T-helper 1 cell (primary cell): ENCODE data around the gene ALOX12B.
A peak's percentile ranks its signal among the peaks of the same experiment; 100 is the strongest.

ENCODE experiments used
- DNase-seq, 5 donors: peaks; one replicate each; pipeline ENCODE4 v3.0.0-alpha.2; 2012 to 2020
- total RNA-seq, 4 donors: gene quantifications; one replicate each; lab custom pipeline; 2026; lab: John Stamatoyannopoulos, UW

ALOX12B gene
- total RNA-seq, result 0.23 to 0.76 (median 0.25) reads per million in 4 donors

DNA sequence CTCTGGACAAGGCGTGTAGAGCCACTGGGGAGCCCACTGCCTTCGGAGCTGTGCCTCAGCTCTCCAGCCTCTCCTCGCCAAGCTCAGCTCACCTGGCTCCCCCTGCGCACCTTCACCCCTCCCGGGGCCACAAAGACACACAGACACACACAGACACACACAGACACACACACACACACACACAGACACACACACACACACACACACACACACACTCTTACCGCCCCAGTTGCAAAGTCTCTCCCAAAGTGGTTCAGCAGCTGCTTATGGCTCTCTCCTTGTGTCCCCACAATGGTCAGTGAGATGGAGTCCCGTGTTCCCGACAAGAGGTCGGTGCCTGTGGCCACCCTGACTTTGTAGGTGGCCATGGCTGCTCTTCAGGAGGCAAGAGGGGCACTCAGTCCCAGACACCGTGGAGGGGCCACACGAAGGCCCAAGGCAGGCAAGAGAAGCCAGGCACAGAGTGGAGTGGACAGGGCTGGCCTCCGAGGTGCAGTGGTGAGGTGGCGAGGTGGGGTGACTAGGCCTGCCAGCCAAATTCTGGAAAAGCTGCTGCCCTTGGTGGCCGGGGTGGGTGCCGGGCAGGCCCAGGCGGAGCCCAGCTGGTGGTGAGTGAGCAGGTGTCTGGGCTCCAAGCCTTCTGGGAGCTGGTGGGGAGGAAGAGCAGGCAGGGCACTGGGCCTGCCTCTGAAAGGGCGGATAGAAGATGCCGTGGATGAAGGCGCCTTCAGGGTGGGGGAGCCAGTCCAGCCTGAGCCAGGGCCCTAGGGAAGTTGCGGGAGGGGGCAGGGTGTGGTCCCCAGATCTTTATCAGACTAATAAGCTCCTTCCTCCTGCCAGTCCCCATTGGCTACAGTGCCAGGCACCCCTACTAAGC lies at the start of gene ALOX12B:
Gene ALOX12B (minus strand): TSS at position 642 of the 877 bp plus-strand sequence. CDS start 274 bp downstream, at position 368.
- no peak for DNase-seq

DNA sequence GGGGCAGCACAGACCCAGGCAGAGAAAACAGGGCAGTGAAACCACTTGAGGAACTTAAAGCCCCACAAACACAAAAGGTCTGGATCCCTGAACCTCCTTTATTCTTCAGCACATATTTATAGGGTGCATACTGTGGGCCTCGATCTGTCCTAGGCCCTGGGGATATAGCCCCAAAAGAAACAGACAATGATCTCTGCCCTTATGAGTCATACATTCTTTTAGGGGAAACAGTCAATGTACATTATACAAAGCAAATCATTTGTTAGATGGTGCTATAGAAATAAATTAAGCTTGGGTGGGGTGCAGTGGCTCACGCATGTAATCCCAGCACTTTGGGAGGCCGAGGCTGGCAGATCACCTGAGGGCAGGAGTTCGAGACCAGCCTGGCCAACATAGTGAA lies 46.4 kb upstream of the ALOX12B start:
- no peak for DNase-seq

DNA sequence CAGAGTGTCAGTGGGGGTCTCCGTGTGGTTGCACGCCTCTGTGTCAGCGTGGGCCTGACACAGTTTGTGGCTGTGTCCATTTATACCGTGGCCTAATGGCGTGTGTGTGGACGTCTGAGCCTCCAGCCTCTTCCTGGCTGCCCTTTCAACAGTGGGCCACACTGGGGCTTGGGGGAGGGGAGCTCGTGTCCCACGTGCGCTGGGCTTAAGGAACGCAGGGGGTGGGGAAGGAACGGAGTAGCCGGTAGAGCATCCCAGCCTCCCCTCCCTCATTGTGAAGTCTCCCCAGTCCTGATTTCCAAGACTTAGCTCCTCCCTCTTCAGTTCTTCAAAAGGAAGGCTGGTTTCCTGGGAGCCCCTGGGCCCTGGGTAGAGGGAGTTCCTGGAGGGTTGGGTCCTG lies 45.9 kb upstream of the ALOX12B start:
- DNase-seq, result no peak

- no peak for DNase-seq
Measured at GRCh38 chr17:8131844-8132441, 44.4 kb upstream of the ALOX12B start.

DNA sequence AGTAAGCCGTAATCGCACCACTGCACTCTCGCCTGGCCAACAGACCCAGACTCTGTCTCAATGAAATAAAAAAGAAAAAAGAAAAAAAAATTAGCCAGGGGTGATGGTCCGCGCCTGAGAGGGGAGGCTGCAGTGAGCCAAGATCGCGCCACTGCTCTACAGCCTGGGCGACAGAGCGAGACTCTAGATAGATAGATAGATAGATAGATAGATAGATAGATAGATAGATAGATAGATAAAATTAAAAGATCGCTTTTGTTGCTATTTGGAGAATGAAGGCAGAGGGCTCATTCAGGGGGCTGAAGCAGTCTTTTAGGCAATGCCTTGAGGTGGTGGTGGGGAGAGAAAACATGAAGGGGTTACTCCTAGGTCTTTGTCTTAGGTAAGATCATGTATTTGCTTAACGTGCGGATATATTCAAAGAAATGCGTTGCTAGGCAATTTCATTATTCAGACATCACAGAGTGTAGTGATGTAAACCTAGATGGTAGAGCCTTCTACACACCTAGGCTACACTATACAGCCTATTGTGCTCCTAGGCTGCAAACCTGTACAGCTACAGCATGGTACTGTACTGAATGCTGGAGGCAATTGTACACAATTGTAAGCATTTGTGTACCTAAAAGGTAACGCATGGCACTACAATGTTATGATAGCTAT lies 40.7 kb upstream of the ALOX12B start:
- no peak for DNase-seq

DNA sequence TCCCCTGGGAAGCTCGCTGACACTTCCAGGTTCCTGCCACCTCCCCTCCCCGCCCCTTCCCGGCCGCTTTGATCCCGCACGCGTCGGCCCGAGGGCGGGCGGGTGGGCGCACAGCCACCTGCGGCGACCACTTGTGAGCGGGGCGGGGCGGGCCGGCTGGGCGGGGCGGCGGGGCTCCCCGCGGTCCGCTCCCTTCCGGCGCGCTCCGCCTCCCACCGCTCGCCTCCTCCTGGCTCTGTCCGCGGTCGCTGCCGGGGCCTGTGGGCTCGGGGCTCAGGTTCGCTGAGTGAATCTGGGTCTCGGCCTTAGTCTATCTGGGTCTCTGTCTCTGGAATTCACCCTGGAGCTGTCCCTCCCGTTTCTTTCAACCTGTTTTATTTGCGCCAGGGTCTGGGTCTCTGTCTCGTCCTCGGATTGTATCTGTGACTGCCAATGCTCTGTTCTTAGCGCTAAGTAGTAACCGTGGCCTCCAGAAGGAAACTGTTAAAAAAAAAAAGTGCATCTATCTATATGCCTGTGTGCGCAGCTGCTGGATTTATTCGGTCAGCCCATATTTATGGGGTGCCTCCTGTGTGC lies 39.1 kb upstream of the ALOX12B start:
- DNase-seq, result peak in 2 of 5 donors; percentile 47 to 55

- no peak for DNase-seq
Measured at GRCh38 chr17:8125947-8126490, 38.5 kb upstream of the ALOX12B start.

GRCh38 chr17:8125154-8125946 lies 37.8 kb upstream of the ALOX12B start:
- DNase-seq, result peak; percentile 51 to 87 (median 78)

- DNase-seq, result peak in 1 of 5 donors; percentile 24
Measured at GRCh38 chr17:8124350-8125153, 37.0 kb upstream of the ALOX12B start.

- DNase-seq, result no peak
Measured at GRCh38 chr17:8123695-8124349, 36.3 kb upstream of the ALOX12B start, which contains the start of gene HES7. HES7 (minus strand) TSS chr17:8124106; CDS start chr17:8124084, 22 bp downstream.

GRCh38 chr17:8122924-8123694 lies 35.6 kb upstream of the ALOX12B start:
- peak in 1 of 5 donors; percentile 59 for DNase-seq

- DNase-seq, result no peak
Measured at GRCh38 chr17:8122422-8122923, 35.0 kb upstream of the ALOX12B start.

DNA sequence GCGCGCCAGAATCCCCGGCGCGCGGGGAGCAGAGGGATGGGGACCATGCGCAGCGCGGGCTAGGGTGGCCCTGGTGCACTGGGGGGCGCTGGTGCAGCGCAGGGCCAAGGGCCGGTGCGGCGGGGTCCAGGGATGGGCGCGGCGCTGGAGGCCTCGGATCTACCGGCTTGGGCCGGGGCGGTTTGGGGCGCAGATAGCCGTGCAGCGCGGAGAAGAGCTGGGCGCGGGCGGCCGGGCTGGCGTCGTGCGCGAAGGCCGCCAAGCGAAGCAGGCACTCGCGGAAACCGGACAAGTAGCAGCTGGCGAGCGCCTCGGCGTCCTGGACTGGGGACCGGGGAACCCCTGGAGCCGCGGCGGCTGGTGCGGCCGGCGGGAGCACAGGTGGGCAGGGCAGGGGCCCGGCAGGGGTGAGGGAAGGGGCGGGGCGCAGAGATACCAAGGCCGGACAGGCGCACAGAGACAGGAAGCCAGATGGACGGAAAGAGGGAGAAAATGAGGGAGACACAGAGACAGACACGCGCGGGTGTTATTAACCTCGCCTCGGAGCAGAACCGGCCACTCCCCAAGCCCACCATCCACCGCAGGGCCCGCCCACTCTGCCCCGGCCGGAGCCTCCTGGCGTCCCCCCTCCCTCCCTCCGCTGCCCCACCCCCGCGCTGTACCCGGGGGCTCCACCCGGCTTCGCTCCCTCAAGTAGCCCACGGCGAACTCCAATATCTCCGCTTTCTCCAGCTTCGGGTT lies 34.3 kb upstream of the ALOX12B start:
- peak in 1 of 5 donors; percentile 63 for DNase-seq

DNA sequence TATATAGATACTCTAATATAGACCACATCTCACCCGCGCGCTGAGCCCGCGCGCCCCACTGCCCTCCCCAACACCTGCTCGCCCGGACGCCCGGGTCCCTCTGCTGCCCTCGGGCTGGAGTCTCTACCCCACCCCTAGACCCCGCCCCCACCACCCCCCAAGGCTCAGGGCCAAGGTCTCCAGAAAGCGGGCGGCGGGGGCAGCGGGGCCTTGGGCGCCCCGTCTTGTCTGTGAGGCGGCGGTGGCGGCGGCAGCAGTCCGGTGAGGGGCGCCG lies 33.8 kb upstream of the ALOX12B start:
- DNase-seq, result no peak

DNA sequence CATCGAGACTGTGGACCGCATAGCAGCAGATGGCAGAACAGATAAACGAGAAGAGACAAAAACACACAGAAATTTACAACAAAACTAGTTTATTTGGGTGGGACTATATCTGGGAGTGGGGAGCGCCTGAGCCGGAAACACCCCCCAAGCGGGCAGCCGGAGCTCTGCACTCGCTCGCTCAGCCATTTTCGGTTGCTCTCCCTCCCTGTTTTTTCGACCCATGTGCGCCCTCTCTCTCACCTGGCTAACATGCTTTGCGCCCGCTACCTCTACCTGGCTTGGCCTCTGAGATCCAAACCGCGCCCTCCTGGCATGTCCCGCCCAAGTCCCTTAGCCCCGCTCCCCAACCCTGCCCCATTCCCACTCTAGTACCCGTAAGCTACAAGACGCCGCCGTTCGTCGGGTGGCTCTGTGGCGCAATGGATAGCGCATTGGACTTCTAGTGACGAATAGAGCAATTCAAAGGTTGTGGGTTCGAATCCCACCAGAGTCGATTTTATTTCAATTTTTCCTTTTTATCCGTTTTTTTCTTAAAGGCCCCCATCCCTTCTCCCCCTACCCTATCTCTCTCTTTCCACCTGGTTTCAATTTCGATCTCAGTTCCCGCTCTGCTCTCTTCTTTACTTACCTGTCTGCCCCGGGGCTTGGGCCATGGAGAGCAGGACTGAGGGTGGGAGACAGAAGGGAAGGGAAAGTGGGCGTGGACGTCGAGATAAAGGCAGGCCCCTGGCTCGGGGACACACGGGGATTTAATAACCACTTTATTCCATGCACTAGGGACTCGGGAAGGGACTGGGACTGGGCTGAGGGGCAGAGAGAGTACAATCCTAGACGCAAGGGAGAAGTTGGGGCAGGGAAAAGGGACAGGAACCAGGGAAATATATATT lies 33.2 kb upstream of the ALOX12B start:
- DNase-seq, result peak in 4 of 5 donors; percentile 53 to 78 (median 56)

DNA sequence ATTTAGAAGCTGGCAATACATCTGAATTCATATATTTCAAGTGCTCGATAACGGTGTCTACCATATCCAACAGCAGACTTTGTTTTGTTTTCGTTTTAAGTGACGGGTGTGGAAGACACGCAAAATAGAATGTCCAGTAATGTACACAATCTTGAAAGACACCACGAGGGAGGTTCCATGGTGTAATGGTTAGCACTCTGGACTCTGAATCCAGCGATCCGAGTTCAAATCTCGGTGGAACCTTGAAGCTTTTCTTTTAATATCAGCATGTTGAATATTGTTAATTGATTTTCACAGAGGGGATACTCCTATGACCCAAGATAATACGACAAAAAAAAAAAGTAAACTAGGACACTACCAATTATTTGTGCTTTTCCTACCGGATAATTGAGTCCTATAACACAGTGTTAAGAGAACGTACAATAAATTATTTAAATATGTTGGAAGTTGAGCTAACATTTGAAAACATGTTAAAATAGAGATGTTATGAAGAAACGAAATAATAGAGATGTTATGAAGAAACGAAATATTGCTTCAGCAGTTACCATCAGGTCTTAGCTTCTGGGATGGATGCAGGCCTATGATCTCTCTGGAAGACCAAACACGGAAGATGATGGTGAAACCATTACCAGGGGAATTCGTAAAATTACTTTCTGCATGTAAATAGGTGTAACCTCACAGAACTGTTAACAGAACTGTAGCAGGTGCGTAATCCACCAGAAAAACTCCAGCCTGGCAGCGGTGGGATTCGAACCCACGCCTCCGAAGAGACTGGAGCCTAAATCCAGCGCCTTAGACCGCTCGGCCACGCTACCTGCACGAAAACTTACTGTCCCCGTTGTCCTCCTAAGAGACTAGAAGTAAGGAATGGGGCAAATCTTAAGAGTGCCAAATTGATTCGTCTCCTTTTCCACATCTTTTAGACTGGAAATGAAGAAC lies 32.3 kb upstream of the ALOX12B start:
- DNase-seq, result peak in 4 of 5 donors; percentile 63 to 90 (median 70)
